ENCODE results near the gene PPID. TPM values are rescaled to one million over a fixed set of nuclear protein-coding genes. Genes with fewer than 3 reads are reported as not detected.

The PPID gene
- total RNA-seq, 1 donor from 2014 or later = 27.8 TPM

- Histone ChIP-seq H3K9ac (ENCODE audit: low read length) (peak within 1 kb of the TSS; percentile 89), H3K27ac (ENCODE audit: low read depth, low read length) (peak within 1 kb of the TSS; percentile 94), H3K4me3 (ENCODE audit: insufficient read depth, low read depth, low read length) (peak within 1 kb of the TSS; percentile 75), H3K4me2 (ENCODE audit: low read length) (peak within 1 kb of the TSS; percentile 92), H3K27me3 (ENCODE audit: insufficient read depth, low read length) (no peaks in the 10 kb centered on the region), H3K36me3 (ENCODE audit: insufficient read depth, low read length) (no peaks in the 10 kb centered on the region), H2AFZ (ENCODE audit: low read depth, low read length) (peak within 1 kb of the TSS; percentile 84), H3K4me1 (ENCODE audit: insufficient read depth, low read length) (peaks cover 7% of the 10 kb centered on the region), H3K79me2 (ENCODE audit: insufficient read depth, low read length) (peaks cover 56% of the 10 kb centered on the region), H3K9me3 (ENCODE audit: insufficient read depth, low read depth, low read length) (no peaks in the 10 kb centered on the region), H4K20me1 (ENCODE audit: insufficient read depth, low read length) (no peaks in the 10 kb centered on the region)
- FAIRE-seq = no peak
- Mint-ChIP-seq H3K4me1 (ENCODE audit: low read depth, unreplicated experiment) (peaks cover 8% of the 10 kb centered on the region), H3K4me3 (ENCODE audit: unreplicated experiment) (peak within 1 kb of the TSS; percentile 98), H3K9me3 (ENCODE audit: unreplicated experiment) (no peaks in the 10 kb centered on the region), H3K36me3 (ENCODE audit: low read depth, unreplicated experiment) (no peaks in the 10 kb centered on the region), H3K27ac (ENCODE audit: unreplicated experiment) (peak within 1 kb of the TSS; percentile 94), H3K27me3 (ENCODE audit: low read depth, unreplicated experiment) (no peaks in the 10 kb centered on the region)
- TF ChIP-seq EZH2 (IDR thresholded peaks at IDR 0.05; ENCODE audit: insufficient read depth, low read length) (no peak), CTCF (IDR thresholded peaks at IDR 0.05; ENCODE audit: insufficient read depth, low read depth, low read length) (no peak)
- DNase-seq (ENCODE audit: low read depth) = no peak
These were observed 51.6 kb downstream of the PPID start, which contains the start of gene C4orf46 for GRCh38 chr4:158671665-158671914. Gene C4orf46, minus strand, starts transcription at chr4:158671887. Its CDS starts 86 bp downstream, at chr4:158671801.

- DNase-seq (ENCODE audit: low read depth) = peak; percentile 80
- Histone ChIP-seq H3K9me3 (ENCODE audit: insufficient read depth, low read depth, low read length) (no peaks in the 10 kb centered on the region), H3K79me2 (ENCODE audit: insufficient read depth, low read length) (peaks cover 57% of the 10 kb centered on the region), H2AFZ (ENCODE audit: low read depth, low read length) (peak overlapping the region; percentile 84), H3K27me3 (ENCODE audit: insufficient read depth, low read length) (no peaks in the 10 kb centered on the region), H3K4me2 (ENCODE audit: low read length) (peak overlapping the region; percentile 92), H3K9ac (ENCODE audit: low read length) (peak overlapping the region; percentile 89), H3K4me1 (ENCODE audit: insufficient read depth, low read length) (peaks cover 7% of the 10 kb centered on the region), H3K36me3 (ENCODE audit: insufficient read depth, low read length) (no peaks in the 10 kb centered on the region), H3K27ac (ENCODE audit: low read depth, low read length) (peak overlapping the region; percentile 94), H4K20me1 (ENCODE audit: insufficient read depth, low read length) (no peaks in the 10 kb centered on the region), H3K4me3 (ENCODE audit: insufficient read depth, low read depth, low read length) (peak overlapping the region; percentile 75)
- no peaks in the 10 kb centered on the region for H3K27me3 Mint-ChIP-seq (ENCODE audit: low read depth, unreplicated experiment)
- H3K4me3 Mint-ChIP-seq (ENCODE audit: unreplicated experiment) = peak overlapping the region; percentile 98
- H3K9me3 Mint-ChIP-seq (ENCODE audit: unreplicated experiment) = no peaks in the 10 kb centered on the region
- peak overlapping the region; percentile 92 for H3K27ac Mint-ChIP-seq (ENCODE audit: unreplicated experiment)
- peaks cover 8% of the 10 kb centered on the region for H3K4me1 Mint-ChIP-seq (ENCODE audit: low read depth, unreplicated experiment)
- FAIRE-seq = no peak
- no peaks in the 10 kb centered on the region for H3K36me3 Mint-ChIP-seq (ENCODE audit: low read depth, unreplicated experiment)
- no peak for TF ChIP-seq EZH2 (IDR thresholded peaks at IDR 0.05; ENCODE audit: insufficient read depth, low read length)
- no peak for TF ChIP-seq CTCF (IDR thresholded peaks at IDR 0.05; ENCODE audit: insufficient read depth, low read depth, low read length)
These were observed 52.1 kb downstream of the PPID start for GRCh38 chr4:158670975-158671664.

GRCh38 chr4:158669310-158669709 lies 53.9 kb downstream of the PPID start:
- Histone ChIP-seq H3K27ac (ENCODE audit: low read depth, low read length) (no peak overlapping the region), H3K9me3 (ENCODE audit: insufficient read depth, low read depth, low read length) (no peaks in the 10 kb centered on the region), H2AFZ (ENCODE audit: low read depth, low read length) (no peak overlapping the region), H3K4me1 (ENCODE audit: insufficient read depth, low read length) (peaks cover 7% of the 10 kb centered on the region), H3K79me2 (ENCODE audit: insufficient read depth, low read length) (peaks cover 57% of the 10 kb centered on the region), H4K20me1 (ENCODE audit: insufficient read depth, low read length) (no peaks in the 10 kb centered on the region), H3K4me2 (ENCODE audit: low read length) (no peak overlapping the region), H3K36me3 (ENCODE audit: insufficient read depth, low read length) (no peaks in the 10 kb centered on the region), H3K9ac (ENCODE audit: low read length) (no peak overlapping the region), H3K27me3 (ENCODE audit: insufficient read depth, low read length) (no peaks in the 10 kb centered on the region), H3K4me3 (ENCODE audit: insufficient read depth, low read depth, low read length) (no peak overlapping the region)
- Mint-ChIP-seq H3K9me3 (ENCODE audit: unreplicated experiment) (no peaks in the 10 kb centered on the region), H3K4me3 (ENCODE audit: unreplicated experiment) (no peak overlapping the region), H3K36me3 (ENCODE audit: low read depth, unreplicated experiment) (peaks cover 6% of the 10 kb centered on the region), H3K27ac (ENCODE audit: unreplicated experiment) (no peak overlapping the region), H3K27me3 (ENCODE audit: low read depth, unreplicated experiment) (no peaks in the 10 kb centered on the region), H3K4me1 (ENCODE audit: low read depth, unreplicated experiment) (peaks cover 8% of the 10 kb centered on the region)
- FAIRE-seq (no peak), DNase-seq (ENCODE audit: low read depth) (no peak)
- no peak for TF ChIP-seq CTCF (IDR thresholded peaks at IDR 0.05; ENCODE audit: insufficient read depth, low read depth, low read length)
- no peak for TF ChIP-seq EZH2 (IDR thresholded peaks at IDR 0.05; ENCODE audit: insufficient read depth, low read length)

Data from astrocyte (in vitro differentiated cells and primary cell).